GM23338 (cell line): ENCODE measurements around the gene PTOV1. TPM values are rescaled to one million over a fixed set of nuclear protein-coding genes. Genes with fewer than 3 reads are reported as not detected.

Experiments
- ATAC-seq: fragments of 200-7000 bp; cut with Tn5 transposase; 3 replicates; pipeline ENCODE4 v1.9.1; 2020
- DNase-seq: peaks from one replicate; pipeline ENCODE4 v3.0.0-alpha.2; 2015; ENCODE audit warnings: low spot score
- H2AFZ ChIP-seq: fragments of 200-600 bp; sonication (generic); 2 replicates; pipeline ENCODE4 v1.8.0; 2016; ENCODE audit warnings: antibody characterized with exemption, mild to moderate bottlenecking, moderate library complexity
- H3F3A ChIP-seq: fragments of 200-600 bp; sonication (generic); replicated peaks from 2 replicates; pipeline ENCODE4 v1.8.0; 2017; ENCODE audit warnings: antibody characterized with exemption, mixed run types, low read depth
- H3K27ac ChIP-seq: fragments of 200-600 bp; sonication (generic); 2 replicates; pipeline ENCODE4 v1.6.1; 2016; ENCODE audit warnings: low read depth
- H3K27me3 ChIP-seq: fragments of 200-600 bp; sonication (generic); 2 replicates; pipeline ENCODE4 v1.8.0; 2016; ENCODE audit warnings: mild to moderate bottlenecking, mixed run types, moderate library complexity; ENCODE audit not compliant: insufficient read depth
- H3K36me3 ChIP-seq: fragments of 200-600 bp; sonication (generic); 2 replicates; pipeline ENCODE4 v1.8.0; 2016; ENCODE audit warnings: mild to moderate bottlenecking; ENCODE audit not compliant: insufficient read depth
- H3K4me1 ChIP-seq: fragments of 200-600 bp; sonication (generic); 2 replicates; pipeline ENCODE4 v1.8.0; 2016; ENCODE audit warnings: mild to moderate bottlenecking, moderate library complexity; ENCODE audit not compliant: insufficient read depth
- H3K4me2 ChIP-seq: fragments of 200-600 bp; sonication (generic); 2 replicates; pipeline ENCODE4 v1.7.1; 2017; ENCODE audit warnings: mixed run types
- H3K4me3 ChIP-seq: fragments of 200-600 bp; sonication (generic); 2 replicates; pipeline ENCODE4 v1.6.1; 2016; ENCODE audit warnings: mixed run types
- H3K79me2 ChIP-seq: fragments of 200-600 bp; sonication (generic); replicated peaks from 2 replicates; pipeline ENCODE4 v1.8.0; 2017; ENCODE audit warnings: mild to moderate bottlenecking; ENCODE audit not compliant: insufficient read depth
- H3K9me2 ChIP-seq: fragments of 200-600 bp; sonication (generic); 2 replicates; pipeline ENCODE4 v1.8.0; 2017; ENCODE audit not compliant: insufficient read depth
- H4K20me1 ChIP-seq: fragments of 200-600 bp; sonication (generic); replicated peaks from 2 replicates; pipeline ENCODE4 v1.8.0; 2017; ENCODE audit warnings: mild to moderate bottlenecking; ENCODE audit not compliant: insufficient read depth
- H3K27ac Mint-ChIP-seq: 2 replicates; pipeline ENCODE4 v1.8.0; 2020; ENCODE audit warnings: inconsistent platforms, mild to moderate bottlenecking, moderate library complexity, mixed read lengths
- H3K27me3 Mint-ChIP-seq: 3 replicates; pipeline ENCODE4 v1.8.0; 2022; ENCODE audit warnings: low read depth, mild to moderate bottlenecking, moderate library complexity, mixed read lengths, inconsistent platforms; ENCODE audit not compliant: insufficient read depth, poor library complexity
- H3K36me3 Mint-ChIP-seq: 3 replicates; pipeline ENCODE4 v1.8.0; 2021; ENCODE audit warnings: low read depth, mild to moderate bottlenecking, inconsistent platforms, moderate library complexity, mixed read lengths
- H3K4me1 Mint-ChIP-seq: 3 replicates; pipeline ENCODE4 v1.8.0; 2020; ENCODE audit warnings: mild to moderate bottlenecking, inconsistent platforms, mixed read lengths
- H3K4me3 Mint-ChIP-seq: 3 replicates; pipeline ENCODE4 v1.8.0; 2021; ENCODE audit warnings: moderate library complexity, mild to moderate bottlenecking, inconsistent platforms, mixed read lengths
- H3K9me3 Mint-ChIP-seq: 3 replicates; pipeline ENCODE4 v1.8.0; 2020; ENCODE audit warnings: moderate library complexity, mild to moderate bottlenecking, inconsistent platforms, mixed read lengths
- CREB1 ChIP-seq: fragments of 250-450 bp; sonication (Bioruptor Pico); IDR thresholded peaks from 2 replicates; pipeline ENCODE4 v1.5.0; 2020; ENCODE audit warnings: low read depth, mild to moderate bottlenecking, moderate library complexity
- EZH2 ChIP-seq: fragments of 200-600 bp; sonication (generic); IDR thresholded peaks from one replicate; pipeline ENCODE4 v1.8.0; 2017; ENCODE audit warnings: antibody characterized with exemption, mild to moderate bottlenecking, low read depth; ENCODE audit not compliant: unreplicated experiment
- EZH2phosphoT487 ChIP-seq: fragments of 200-600 bp; sonication (generic); IDR thresholded peaks from one replicate; pipeline ENCODE4 v1.8.1; 2018; ENCODE audit warnings: antibody characterized with exemption; ENCODE audit not compliant: unreplicated experiment
- JUNB ChIP-seq: IDR thresholded peaks from one replicate; pipeline ENCODE4 v1.6.1; 2016; ENCODE audit warnings: antibody characterized with exemption; ENCODE audit not compliant: unreplicated experiment
- NANOG ChIP-seq: IDR thresholded peaks from 2 replicates; pipeline ENCODE4 v1.6.1; 2016; ENCODE audit warnings: antibody characterized with exemption, borderline replicate concordance
- POLR2AphosphoS5 ChIP-seq: IDR thresholded peaks from 2 replicates; pipeline ENCODE4 v1.6.1; 2016; ENCODE audit warnings: antibody characterized with exemption, low read depth
- ZNF114 ChIP-seq: fragments of 250-450 bp; sonication (Bioruptor Pico); IDR thresholded peaks from 2 replicates; pipeline ENCODE4 v1.5.0; 2020; ENCODE audit warnings: mild to moderate bottlenecking, moderate library complexity
- ZNF331 ChIP-seq: fragments of 250-450 bp; sonication (Bioruptor Pico); IDR thresholded peaks from 2 replicates; pipeline ENCODE4 v1.5.0; 2020; ENCODE audit warnings: low read depth, mild to moderate bottlenecking, moderate library complexity
- polyA plus RNA-seq: library from polyadenylated mRNA; unstranded; fragments of >200 nt; fragmentation: Nextera tagmentation; extraction: Ambion mirVana; gene quantifications from 2 replicates; pipeline ENCODE4 v1.2.1, GENCODE V29; 2016
- total RNA-seq: library from RNA; depleted of rRNA; stranded (reverse); fragments of >200 nt; shearing (Covaris generic); gene quantifications from 2 replicates; pipeline ENCODE4 v1.2.3, GENCODE V29; 2014
- TF ChIP-seq, protein P1 (sequence below): IDR thresholded peaks from 2 replicates; pipeline ENCODE4 v1.6.1; 2016; ENCODE audit warnings: antibody characterized with exemption
- TF ChIP-seq, protein P2 (sequence below): fragments of 250-450 bp; sonication (Bioruptor Pico); IDR thresholded peaks from 2 replicates; pipeline ENCODE4 v1.5.0; 2020; ENCODE audit warnings: mild to moderate bottlenecking, moderate library complexity

The PTOV1 gene
- total and polyA plus RNA-seq, 2 experiments from 2014 or later, result 188 to 209 TPM

DNA sequence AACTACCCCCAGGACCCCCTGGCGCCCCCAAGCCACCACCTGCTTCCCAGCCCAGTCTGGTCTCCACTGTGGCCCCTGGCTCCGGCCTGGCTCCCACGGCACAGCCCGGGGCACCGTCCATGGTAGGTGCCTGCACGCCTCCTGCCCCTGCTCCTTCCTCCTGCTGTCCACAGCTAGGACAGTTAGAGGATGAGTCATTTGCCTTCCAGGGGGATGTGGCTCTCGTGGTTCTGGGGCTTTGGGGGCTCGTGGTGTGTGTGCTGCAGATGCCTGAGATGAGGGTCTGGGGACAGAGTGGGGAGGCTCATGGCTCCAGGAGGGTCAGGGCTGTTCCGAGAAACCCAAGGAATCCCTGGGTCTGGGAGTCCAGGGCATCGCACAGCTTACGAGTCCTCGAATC, 20.2 kb upstream of the PTOV1 start:
- Mint-ChIP-seq H3K4me1 (no peaks in the 10 kb centered on the region; the same call in 2 of the 3 replicates), H3K4me3 (no peak overlapping the region), H3K36me3 (peaks cover 27% of the 10 kb centered on the region), H3K9me3 (no peaks in the 10 kb centered on the region; the same call in 1 of the 3 replicates), H3K27me3 (peaks cover 12% of the 10 kb centered on the region), H3K27ac (no peak overlapping the region)
- no peaks in the 10 kb centered on the region; the same call in 1 of the 2 replicates for H4K20me1 ChIP-seq
- no peaks in the 10 kb centered on the region for H3K27me3 ChIP-seq
- H3K9me2 ChIP-seq, result no peaks in the 10 kb centered on the region
- no peaks in the 10 kb centered on the region for H3K36me3 ChIP-seq
- H3K27ac ChIP-seq, result no peak overlapping the region
- TF ChIP-seq, protein P1, sequence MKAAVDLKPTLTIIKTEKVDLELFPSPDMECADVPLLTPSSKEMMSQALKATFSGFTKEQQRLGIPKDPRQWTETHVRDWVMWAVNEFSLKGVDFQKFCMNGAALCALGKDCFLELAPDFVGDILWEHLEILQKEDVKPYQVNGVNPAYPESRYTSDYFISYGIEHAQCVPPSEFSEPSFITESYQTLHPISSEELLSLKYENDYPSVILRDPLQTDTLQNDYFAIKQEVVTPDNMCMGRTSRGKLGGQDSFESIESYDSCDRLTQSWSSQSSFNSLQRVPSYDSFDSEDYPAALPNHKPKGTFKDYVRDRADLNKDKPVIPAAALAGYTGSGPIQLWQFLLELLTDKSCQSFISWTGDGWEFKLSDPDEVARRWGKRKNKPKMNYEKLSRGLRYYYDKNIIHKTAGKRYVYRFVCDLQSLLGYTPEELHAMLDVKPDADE, result no peak
- TF ChIP-seq CREB1 (CRISPR knock-in tag) (no peak), ZNF114 (no peak), NANOG (no peak), EZH2 (no peak), EZH2phosphoT487 (no peak), ZNF331 (no peak), JUNB (no peak), POLR2AphosphoS5 (no peak)
- TF ChIP-seq, protein P2, sequence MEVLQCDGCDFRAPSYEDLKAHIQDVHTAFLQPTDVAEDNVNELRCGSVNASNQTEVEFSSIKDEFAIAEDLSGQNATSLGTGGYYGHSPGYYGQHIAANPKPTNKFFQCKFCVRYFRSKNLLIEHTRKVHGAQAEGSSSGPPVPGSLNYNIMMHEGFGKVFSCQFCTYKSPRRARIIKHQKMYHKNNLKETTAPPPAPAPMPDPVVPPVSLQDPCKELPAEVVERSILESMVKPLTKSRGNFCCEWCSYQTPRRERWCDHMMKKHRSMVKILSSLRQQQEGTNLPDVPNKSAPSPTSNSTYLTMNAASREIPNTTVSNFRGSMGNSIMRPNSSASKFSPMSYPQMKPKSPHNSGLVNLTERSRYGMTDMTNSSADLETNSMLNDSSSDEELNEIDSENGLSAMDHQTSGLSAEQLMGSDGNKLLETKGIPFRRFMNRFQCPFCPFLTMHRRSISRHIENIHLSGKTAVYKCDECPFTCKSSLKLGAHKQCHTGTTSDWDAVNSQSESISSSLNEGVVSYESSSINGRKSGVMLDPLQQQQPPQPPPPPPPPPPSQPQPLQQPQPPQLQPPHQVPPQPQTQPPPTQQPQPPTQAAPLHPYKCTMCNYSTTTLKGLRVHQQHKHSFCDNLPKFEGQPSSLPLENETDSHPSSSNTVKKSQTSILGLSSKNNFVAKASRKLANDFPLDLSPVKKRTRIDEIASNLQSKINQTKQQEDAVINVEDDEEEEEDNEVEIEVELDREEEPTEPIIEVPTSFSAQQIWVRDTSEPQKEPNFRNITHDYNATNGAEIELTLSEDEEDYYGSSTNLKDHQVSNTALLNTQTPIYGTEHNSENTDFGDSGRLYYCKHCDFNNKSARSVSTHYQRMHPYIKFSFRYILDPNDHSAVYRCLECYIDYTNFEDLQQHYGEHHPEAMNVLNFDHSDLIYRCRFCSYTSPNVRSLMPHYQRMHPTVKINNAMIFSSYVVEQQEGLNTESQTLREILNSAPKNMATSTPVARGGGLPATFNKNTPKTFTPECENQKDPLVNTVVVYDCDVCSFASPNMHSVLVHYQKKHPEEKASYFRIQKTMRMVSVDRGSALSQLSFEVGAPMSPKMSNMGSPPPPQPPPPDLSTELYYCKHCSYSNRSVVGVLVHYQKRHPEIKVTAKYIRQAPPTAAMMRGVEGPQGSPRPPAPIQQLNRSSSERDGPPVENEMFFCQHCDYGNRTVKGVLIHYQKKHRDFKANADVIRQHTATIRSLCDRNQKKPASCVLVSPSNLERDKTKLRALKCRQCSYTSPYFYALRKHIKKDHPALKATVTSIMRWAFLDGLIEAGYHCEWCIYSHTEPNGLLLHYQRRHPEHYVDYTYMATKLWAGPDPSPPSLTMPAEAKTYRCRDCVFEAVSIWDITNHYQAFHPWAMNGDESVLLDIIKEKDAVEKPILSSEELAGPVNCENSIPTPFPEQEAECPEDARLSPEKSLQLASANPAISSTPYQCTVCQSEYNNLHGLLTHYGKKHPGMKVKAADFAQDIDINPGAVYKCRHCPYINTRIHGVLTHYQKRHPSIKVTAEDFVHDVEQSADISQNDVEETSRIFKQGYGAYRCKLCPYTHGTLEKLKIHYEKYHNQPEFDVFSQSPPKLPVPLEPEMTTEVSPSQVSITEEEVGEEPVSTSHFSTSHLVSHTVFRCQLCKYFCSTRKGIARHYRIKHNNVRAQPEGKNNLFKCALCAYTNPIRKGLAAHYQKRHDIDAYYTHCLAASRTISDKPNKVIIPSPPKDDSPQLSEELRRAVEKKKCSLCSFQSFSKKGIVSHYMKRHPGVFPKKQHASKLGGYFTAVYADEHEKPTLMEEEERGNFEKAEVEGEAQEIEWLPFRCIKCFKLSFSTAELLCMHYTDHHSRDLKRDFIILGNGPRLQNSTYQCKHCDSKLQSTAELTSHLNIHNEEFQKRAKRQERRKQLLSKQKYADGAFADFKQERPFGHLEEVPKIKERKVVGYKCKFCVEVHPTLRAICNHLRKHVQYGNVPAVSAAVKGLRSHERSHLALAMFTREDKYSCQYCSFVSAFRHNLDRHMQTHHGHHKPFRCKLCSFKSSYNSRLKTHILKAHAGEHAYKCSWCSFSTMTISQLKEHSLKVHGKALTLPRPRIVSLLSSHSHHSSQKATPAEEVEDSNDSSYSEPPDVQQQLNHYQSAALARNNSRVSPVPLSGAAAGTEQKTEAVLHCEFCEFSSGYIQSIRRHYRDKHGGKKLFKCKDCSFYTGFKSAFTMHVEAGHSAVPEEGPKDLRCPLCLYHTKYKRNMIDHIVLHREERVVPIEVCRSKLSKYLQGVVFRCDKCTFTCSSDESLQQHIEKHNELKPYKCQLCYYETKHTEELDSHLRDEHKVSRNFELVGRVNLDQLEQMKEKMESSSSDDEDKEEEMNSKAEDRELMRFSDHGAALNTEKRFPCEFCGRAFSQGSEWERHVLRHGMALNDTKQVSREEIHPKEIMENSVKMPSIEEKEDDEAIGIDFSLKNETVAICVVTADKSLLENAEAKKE (CRISPR knock-in tag), result no peak
- no peak overlapping the region for H2AFZ ChIP-seq
- H3K4me2 ChIP-seq, result no peak overlapping the region
- no peaks in the 10 kb centered on the region for H3F3A ChIP-seq
- ATAC-seq (no peak), DNase-seq (no peak)
- no peaks in the 10 kb centered on the region for H3K79me2 ChIP-seq
- H3K4me1 ChIP-seq, result no peaks in the 10 kb centered on the region
- no peak overlapping the region for H3K4me3 ChIP-seq
